Right atrium auricular region (tissue), 2 donors: ENCODE measurements around the gene RAG2. TPM values are rescaled to one million over a fixed set of nuclear protein-coding genes. Genes with fewer than 3 reads are reported as not detected.
A peak's percentile ranks its signal among the peaks of the same experiment; 100 is the strongest.

ENCODE experiments used
- DNase-seq: peaks from one replicate; pipeline ENCODE4 v3.0.0-alpha.2; 2019; ENCODE audit warnings: low spot score
- H3K27ac ChIP-seq, 2 donors: fragments of 200-600 bp; sonication (generic); 1 replicate in 1 of 2; 2 replicates in 1 of 2; pipeline ENCODE4 v1.5.1; 2016 to 2019
- H3K27me3 ChIP-seq, 2 donors: fragments of 200-600 bp; sonication (generic); one replicate each; pipeline versions ENCODE4 v1.5.1 to v1.6.0; 2017 to 2019
- H3K36me3 ChIP-seq: fragments of 200-600 bp; sonication (generic); one replicate; pipeline ENCODE4 v1.5.1; 2016
- H3K4me1 ChIP-seq, 2 donors: fragments of 200-600 bp; sonication (generic); one replicate each; pipeline versions ENCODE4 v1.5.1 to v1.6.0; 2017 to 2019
- H3K4me3 ChIP-seq, 2 donors: fragments of 200-600 bp; sonication (generic); 1 replicate in 1 of 2; 2 replicates in 1 of 2; pipeline ENCODE4 v1.5.1; 2017 to 2019; ENCODE audit warnings: mild to moderate bottlenecking in 1 of 2, moderate library complexity in 1 of 2
- H3K9me3 ChIP-seq, 2 donors: fragments of 200-600 bp; sonication (generic); one replicate each; pipeline ENCODE4 v1.5.1; 2019
- total RNA-seq, 2 donors: library from RNA; depleted of rRNA; stranded (reverse); fragments of >200 nt; gene quantifications; one replicate each; pipeline ENCODE4 v1.1.0, GENCODE V29; 2016
- TF ChIP-seq, protein P1 (sequence below), 2 donors: fragments of 200-600 bp; sonication (generic); IDR thresholded peaks; one replicate each; pipeline ENCODE4 v1.5.1; 2019; ENCODE audit warnings: antibody characterized with exemption in 2 of 2

RAG2 gene
- total RNA-seq, 2 donors from 2014 or later: not detected

DNA sequence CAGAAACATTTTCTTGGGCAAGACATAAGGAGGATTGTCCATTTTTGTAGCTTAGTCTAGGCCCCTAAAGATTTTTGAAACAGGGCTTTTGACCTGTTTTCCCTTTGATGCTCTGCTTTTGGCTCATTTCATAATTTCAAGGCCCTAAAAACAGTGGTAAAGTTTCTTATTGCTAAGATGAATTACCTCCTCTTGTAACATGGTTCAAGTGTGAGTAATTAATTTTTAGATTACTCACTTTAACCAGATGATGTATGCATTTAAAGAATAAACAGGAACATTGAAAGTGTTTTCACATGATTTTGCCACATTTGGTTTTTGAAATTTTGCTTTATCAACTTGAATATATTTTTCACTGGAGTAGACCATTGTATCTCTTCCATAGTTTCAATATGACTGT, 1.2 kb downstream of the RAG2 start:
- no peaks in the 10 kb centered on the region for H3K27me3 ChIP-seq
- no peaks in the 10 kb centered on the region for H3K36me3 ChIP-seq
- H3K4me1 ChIP-seq: peaks cover 0 to 13% of the 10 kb centered on the region in 2 donors
- no peaks in the 10 kb centered on the region for H3K9me3 ChIP-seq
- DNase-seq: no peak
- TF ChIP-seq, protein P1, sequence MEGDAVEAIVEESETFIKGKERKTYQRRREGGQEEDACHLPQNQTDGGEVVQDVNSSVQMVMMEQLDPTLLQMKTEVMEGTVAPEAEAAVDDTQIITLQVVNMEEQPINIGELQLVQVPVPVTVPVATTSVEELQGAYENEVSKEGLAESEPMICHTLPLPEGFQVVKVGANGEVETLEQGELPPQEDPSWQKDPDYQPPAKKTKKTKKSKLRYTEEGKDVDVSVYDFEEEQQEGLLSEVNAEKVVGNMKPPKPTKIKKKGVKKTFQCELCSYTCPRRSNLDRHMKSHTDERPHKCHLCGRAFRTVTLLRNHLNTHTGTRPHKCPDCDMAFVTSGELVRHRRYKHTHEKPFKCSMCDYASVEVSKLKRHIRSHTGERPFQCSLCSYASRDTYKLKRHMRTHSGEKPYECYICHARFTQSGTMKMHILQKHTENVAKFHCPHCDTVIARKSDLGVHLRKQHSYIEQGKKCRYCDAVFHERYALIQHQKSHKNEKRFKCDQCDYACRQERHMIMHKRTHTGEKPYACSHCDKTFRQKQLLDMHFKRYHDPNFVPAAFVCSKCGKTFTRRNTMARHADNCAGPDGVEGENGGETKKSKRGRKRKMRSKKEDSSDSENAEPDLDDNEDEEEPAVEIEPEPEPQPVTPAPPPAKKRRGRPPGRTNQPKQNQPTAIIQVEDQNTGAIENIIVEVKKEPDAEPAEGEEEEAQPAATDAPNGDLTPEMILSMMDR (IDR thresholded peaks at IDR 0.05): no peak
- no peak overlapping the region for H3K4me3 ChIP-seq
- no peak overlapping the region for H3K27ac ChIP-seq

DNA sequence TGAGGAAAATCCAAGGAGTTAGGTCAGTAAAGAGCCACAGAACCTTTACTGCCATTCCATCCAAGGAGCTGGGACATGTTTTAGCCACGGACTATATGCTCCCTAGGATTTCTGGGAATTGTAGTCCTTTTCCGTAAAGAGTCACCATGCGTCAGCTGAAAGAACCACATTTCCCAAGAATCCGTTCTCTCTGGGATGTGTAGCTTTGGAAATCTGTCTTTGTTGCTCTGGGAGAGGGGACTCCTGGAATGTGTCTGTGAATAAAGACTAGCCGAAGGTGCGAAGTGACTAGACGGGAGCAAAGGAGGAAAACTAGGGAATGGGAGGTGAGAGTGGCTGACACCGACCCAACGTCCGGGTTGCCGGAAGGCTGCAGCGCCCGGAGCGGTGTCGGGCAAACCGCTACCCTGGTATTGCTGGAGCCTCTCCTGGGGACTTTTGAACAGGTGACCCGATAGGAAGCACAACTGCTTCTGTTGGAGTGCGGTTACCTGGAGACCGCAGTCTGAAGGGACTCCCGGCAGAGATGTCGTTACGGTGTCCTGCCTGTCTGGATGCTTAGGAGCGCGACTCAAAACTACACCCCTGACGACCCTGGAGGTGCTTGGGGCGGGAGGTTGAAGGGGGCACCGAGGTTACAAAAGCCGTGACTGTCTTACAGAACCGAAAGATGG, 3.6 kb downstream of the RAG2 start, which contains the start of gene IFTAP:
IFTAP (plus strand) TSS at position 187 of the 674 bp plus-strand sequence. CDS start 15,602 bp downstream, outside the sequence.
- DNase-seq: peak; percentile 61
- TF ChIP-seq, protein P1 (IDR thresholded peaks at IDR 0.05): no peak
- Histone ChIP-seq H3K4me3 (peak within 1 kb of the TSS; percentile 81 to 85), H3K9me3 (no peaks in the 10 kb centered on the region), H3K27ac (peak within 1 kb of the TSS; percentile 66 to 72), H3K27me3 (no peaks in the 10 kb centered on the region), H3K4me1 (peaks cover 0 to 13% of the 10 kb centered on the region in 2 donors), H3K36me3 (no peaks in the 10 kb centered on the region)

DNA sequence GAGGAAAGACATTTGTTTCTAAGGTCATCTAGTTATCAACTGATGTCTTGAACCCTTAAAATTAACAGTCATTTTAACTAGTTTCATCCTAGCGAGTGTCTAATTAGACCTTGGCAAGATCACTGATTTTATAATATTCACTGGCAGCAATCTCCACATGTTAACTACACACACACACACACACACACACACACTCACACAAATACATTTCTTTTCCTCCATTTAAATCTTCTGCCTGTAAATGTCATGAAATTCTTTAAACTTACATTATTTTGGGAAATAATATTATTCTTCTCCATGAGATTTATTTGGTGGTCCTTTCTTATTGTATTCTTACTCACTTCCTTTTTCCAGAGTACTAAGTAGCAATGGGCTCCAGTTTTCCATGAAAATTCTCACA, 6.6 kb downstream of the RAG2 start:
- H3K9me3 ChIP-seq: no peaks in the 10 kb centered on the region
- H3K36me3 ChIP-seq: no peaks in the 10 kb centered on the region
- no peak for DNase-seq
- TF ChIP-seq, protein P1 (IDR thresholded peaks at IDR 0.05): no peak
- no peaks in the 10 kb centered on the region for H3K27me3 ChIP-seq
- no peak overlapping the region for H3K27ac ChIP-seq
- no peak overlapping the region for H3K4me3 ChIP-seq
- peaks cover 0 to 13% of the 10 kb centered on the region in 2 donors for H3K4me1 ChIP-seq

DNA sequence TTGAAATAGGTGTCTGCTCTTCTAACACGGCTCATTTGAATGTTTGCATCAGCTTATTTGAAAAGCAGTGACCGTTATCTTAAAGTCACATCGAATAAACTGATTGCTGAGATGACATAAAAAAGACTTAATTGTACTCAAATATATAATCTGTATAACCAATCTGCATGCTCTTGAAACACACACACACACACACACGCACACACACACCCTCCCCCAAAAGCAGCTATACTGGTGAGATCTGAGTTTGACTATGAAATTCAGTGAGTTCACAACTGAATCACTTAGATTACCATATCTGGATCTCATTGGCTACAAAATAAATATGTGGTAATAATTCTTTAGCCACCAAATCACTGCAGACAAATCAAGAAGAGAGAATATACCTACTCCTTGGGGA, 7.5 kb downstream of the RAG2 start:
- H3K27me3 ChIP-seq: no peaks in the 10 kb centered on the region
- no peaks in the 10 kb centered on the region for H3K9me3 ChIP-seq
- TF ChIP-seq, protein P1 (IDR thresholded peaks at IDR 0.05): no peak
- no peaks in the 10 kb centered on the region for H3K36me3 ChIP-seq
- DNase-seq: no peak
- peaks cover 0 to 9% of the 10 kb centered on the region in 2 donors for H3K4me1 ChIP-seq
- no peak overlapping the region for H3K4me3 ChIP-seq
- H3K27ac ChIP-seq: no peak overlapping the region

DNA sequence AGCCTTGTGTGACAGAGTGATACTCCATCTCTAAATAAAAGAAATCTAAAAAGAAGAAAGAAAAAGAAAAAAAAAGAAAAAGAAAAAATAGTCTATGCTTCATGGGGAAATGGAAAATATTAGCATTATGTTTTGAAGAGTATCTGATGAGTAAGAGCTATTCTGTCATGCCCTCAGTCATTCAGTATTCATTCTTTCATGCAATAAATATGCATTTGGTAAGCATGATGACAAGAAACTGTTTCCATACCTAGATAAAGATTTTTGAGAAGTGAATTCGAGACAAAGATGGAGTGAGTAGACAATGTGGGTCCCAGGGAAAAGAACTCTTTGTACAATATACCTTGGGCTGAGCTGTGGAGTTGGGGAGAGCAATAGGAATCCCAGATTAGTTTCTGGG, 9.9 kb downstream of the RAG2 start:
- no peak for DNase-seq

More for the DNA sequence above, 9.9 kb downstream of the RAG2 start:
- Histone ChIP-seq H3K27ac (no peak overlapping the region), H3K4me1 (no peaks in the 10 kb centered on the region), H3K36me3 (no peaks in the 10 kb centered on the region), H3K9me3 (no peaks in the 10 kb centered on the region), H3K4me3 (no peak overlapping the region), H3K27me3 (no peaks in the 10 kb centered on the region)
- TF ChIP-seq, protein P1 (IDR thresholded peaks at IDR 0.05): no peak
